ENCODE data around the gene SPIB.

DNA sequence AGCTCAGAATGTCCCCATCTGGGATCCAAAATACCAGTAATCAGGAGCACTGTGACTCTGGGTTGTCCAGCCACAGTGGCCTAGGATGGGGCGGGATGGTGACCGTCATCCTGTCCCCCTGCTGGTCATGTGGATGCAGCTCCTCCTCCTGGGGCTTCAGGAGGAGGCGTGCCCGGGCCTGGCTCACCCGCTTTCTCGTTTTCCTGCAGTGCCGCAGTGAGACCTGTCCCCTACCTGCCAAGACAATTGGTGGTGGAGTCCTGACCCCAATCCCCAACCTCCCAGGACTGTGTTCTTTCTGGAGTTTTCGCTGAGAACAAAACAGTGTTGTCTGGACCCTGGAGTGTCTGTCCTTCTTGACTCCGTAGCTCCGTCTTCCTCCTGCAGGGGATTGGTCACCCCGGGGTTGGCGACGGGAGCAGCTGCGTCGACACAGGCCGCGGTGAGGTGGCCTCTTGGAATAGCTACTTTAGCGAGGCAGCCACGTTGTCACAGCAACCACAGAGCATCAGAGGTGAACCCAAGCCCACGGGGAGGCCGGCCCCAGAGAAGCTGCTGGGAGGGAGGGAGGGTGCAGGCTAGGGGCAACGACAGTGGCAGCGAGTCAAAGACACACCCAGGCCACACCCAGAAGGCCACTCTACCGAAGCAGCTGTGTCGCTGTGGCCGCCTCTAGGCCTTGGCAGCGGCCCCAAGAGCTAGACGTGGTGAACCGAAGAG lies 47.4 kb downstream of the SPIB start:
- TF ChIP-seq RFX5 (IDR thresholded peaks at IDR 0.05; ENCODE audit: low read depth, low read length): no peak
- TF ChIP-seq, protein P1, sequence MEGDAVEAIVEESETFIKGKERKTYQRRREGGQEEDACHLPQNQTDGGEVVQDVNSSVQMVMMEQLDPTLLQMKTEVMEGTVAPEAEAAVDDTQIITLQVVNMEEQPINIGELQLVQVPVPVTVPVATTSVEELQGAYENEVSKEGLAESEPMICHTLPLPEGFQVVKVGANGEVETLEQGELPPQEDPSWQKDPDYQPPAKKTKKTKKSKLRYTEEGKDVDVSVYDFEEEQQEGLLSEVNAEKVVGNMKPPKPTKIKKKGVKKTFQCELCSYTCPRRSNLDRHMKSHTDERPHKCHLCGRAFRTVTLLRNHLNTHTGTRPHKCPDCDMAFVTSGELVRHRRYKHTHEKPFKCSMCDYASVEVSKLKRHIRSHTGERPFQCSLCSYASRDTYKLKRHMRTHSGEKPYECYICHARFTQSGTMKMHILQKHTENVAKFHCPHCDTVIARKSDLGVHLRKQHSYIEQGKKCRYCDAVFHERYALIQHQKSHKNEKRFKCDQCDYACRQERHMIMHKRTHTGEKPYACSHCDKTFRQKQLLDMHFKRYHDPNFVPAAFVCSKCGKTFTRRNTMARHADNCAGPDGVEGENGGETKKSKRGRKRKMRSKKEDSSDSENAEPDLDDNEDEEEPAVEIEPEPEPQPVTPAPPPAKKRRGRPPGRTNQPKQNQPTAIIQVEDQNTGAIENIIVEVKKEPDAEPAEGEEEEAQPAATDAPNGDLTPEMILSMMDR (conservative IDR thresholded peaks at IDR 0.05; ENCODE audit: low read depth, low read length): 0 out of 2 replicates have a peak, but pooled peaks have one; percentile 13
